ENCODE data around the gene IQSEC1.

Gene IQSEC1

DNA sequence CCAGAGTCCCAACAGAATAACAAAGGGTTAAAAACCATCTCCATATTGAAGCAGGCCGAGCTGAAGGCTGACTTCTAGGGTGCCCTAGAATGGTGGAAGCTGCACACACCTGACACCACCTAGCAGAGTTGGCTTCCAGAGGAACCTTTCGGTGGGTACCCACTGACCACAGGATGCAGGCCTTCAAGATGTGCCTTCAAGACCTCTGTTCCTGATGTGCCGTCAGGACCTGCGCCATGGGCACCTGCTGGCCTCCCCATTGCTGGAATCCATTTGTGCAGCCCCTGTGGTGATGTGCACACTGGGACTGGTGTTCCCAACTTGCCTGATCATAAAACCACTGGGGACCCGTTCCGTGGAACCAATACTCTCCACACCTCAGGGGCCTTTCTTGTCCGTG lies 196.2 kb downstream of the IQSEC1 start:
- TF ChIP-seq ZBTB7A (IDR thresholded peaks at IDR 0.05; ENCODE audit: low read depth) (no peak), EP300 (IDR thresholded peaks at IDR 0.05; ENCODE audit: borderline replicate concordance) (no peak), EGR1 (IDR thresholded peaks at IDR 0.05) (no peak), RAD21 (IDR thresholded peaks at IDR 0.05; ENCODE audit: low read depth) (no peak), FOXM1 (IDR thresholded peaks at IDR 0.05; ENCODE audit: borderline replicate concordance, low read depth) (no peak), YY1 (IDR thresholded peaks at IDR 0.05; ENCODE audit: low read depth) (no peak), TEAD4 (IDR thresholded peaks at IDR 0.05) (no peak), TAF1 (IDR thresholded peaks at IDR 0.05; ENCODE audit: low read depth) (no peak), NFIC (IDR thresholded peaks at IDR 0.05) (no peak)
- TF ChIP-seq, protein P1, sequence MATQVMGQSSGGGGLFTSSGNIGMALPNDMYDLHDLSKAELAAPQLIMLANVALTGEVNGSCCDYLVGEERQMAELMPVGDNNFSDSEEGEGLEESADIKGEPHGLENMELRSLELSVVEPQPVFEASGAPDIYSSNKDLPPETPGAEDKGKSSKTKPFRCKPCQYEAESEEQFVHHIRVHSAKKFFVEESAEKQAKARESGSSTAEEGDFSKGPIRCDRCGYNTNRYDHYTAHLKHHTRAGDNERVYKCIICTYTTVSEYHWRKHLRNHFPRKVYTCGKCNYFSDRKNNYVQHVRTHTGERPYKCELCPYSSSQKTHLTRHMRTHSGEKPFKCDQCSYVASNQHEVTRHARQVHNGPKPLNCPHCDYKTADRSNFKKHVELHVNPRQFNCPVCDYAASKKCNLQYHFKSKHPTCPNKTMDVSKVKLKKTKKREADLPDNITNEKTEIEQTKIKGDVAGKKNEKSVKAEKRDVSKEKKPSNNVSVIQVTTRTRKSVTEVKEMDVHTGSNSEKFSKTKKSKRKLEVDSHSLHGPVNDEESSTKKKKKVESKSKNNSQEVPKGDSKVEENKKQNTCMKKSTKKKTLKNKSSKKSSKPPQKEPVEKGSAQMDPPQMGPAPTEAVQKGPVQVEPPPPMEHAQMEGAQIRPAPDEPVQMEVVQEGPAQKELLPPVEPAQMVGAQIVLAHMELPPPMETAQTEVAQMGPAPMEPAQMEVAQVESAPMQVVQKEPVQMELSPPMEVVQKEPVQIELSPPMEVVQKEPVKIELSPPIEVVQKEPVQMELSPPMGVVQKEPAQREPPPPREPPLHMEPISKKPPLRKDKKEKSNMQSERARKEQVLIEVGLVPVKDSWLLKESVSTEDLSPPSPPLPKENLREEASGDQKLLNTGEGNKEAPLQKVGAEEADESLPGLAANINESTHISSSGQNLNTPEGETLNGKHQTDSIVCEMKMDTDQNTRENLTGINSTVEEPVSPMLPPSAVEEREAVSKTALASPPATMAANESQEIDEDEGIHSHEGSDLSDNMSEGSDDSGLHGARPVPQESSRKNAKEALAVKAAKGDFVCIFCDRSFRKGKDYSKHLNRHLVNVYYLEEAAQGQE (IDR thresholded peaks at IDR 0.05; ENCODE audit: low read depth), result no peak
- TF ChIP-seq, protein P2, sequence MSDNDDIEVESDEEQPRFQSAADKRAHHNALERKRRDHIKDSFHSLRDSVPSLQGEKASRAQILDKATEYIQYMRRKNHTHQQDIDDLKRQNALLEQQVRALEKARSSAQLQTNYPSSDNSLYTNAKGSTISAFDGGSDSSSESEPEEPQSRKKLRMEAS (IDR thresholded peaks at IDR 0.05), result no peak

DNA sequence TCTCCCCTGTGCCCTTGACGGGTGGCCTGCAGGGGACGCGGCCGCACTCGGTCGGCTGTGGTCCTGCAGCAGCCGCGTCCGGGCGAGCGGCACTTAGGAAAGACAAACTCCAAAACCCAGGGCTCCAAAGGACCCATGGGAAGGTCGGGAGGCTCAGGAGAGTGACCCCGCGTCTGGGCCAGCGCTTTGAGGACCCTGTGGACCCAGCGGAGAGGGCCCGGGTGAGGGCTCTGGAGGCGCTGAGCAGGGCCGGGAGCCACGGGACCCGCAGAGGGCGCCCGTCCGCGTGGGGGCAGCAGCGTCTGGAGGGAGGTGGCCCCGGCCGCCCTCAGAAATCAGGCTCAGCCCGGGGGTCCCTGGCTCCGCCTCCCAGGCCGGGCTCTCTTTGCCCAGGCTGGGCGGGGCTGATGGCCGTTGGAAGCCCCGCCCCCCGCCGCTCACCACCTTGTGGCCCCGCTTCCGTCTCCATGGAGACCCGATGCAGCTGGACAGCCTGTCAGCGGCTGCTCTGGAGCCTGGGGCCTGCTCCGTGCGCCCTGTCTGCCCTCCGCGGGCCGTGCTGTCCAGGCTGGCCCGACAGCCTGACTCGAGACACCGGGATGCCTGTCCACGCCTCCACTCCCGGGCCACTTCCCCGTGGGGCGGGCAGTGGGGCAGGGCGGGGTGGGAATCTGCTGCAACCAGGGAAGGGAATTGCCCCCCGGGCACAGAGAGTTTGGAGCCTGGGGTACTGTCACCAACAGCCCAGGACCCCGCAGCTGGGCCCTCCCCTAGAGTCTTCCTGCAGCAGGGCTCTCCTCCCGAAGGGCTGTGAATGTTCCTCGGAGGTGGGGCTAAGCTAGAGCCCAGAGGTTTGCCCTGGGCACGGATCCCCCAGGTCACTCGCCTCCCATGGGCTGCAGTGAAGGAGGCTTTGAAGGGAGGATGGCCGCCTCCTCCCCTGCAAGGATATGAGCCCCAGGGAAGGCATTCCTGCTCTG lies 197.1 kb downstream of the IQSEC1 start:
- TF ChIP-seq RAD21 (IDR thresholded peaks at IDR 0.05; ENCODE audit: low read depth) (no peak), TEAD4 (IDR thresholded peaks at IDR 0.05) (no peak), TCF12 (IDR thresholded peaks at IDR 0.05; ENCODE audit: low read depth) (no peak), CEBPB (IDR thresholded peaks at IDR 0.05) (no peak), TAF1 (IDR thresholded peaks at IDR 0.05; ENCODE audit: low read depth) (no peak), YY1 (IDR thresholded peaks at IDR 0.05; ENCODE audit: low read depth) (no peak), EP300 (IDR thresholded peaks at IDR 0.05; ENCODE audit: borderline replicate concordance) (no peak), FOXM1 (IDR thresholded peaks at IDR 0.05; ENCODE audit: borderline replicate concordance, low read depth) (no peak), CREB1 (IDR thresholded peaks at IDR 0.05; ENCODE audit: low read depth) (no peak), EGR1 (IDR thresholded peaks at IDR 0.05) (no peak), NFIC (IDR thresholded peaks at IDR 0.05) (no peak), ZBTB7A (IDR thresholded peaks at IDR 0.05; ENCODE audit: low read depth) (no peak)
- TF ChIP-seq, protein P1 (IDR thresholded peaks at IDR 0.05; ENCODE audit: low read depth), result no peak
- TF ChIP-seq, protein P2 (IDR thresholded peaks at IDR 0.05), result no peak
- TF ChIP-seq, protein P3, sequence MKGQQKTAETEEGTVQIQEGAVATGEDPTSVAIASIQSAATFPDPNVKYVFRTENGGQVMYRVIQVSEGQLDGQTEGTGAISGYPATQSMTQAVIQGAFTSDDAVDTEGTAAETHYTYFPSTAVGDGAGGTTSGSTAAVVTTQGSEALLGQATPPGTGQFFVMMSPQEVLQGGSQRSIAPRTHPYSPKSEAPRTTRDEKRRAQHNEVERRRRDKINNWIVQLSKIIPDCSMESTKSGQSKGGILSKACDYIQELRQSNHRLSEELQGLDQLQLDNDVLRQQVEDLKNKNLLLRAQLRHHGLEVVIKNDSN (IDR thresholded peaks at IDR 0.05), result no peak

DNA sequence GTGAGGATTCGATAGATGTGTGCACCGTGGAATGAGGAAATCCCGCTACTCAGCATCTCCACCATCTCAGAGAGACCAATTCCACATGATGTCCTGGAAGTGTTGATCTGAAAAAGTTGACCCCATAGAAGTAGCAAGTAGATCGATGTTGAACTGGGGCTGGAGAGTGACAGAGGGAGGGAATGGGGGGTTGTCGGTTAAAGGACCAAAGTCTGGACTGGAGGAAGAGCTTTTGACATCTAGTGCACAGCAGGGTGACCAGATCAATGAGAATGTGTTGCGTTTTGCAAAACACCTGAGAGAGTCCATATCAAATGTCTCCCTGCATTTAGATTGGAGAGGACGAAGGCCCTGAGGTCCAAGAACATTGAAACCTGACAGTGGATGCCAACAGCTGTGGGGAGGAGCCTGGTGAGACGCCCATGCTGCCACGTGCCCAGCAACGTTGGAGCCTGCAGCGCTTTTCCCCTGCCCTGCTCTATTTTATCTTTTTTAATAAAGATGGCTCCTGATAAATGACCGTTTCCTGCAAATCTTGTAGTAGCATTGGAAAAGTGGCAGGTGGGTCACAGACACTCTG lies 201.7 kb downstream of the IQSEC1 start:
- TF ChIP-seq RAD21 (IDR thresholded peaks at IDR 0.05; ENCODE audit: low read depth), result no peak
- TF ChIP-seq, protein P2 (IDR thresholded peaks at IDR 0.05), result no peak
- TF ChIP-seq EGR1 (IDR thresholded peaks at IDR 0.05), result no peak
- no peak for TF ChIP-seq TAF1 (IDR thresholded peaks at IDR 0.05; ENCODE audit: low read depth)
- TF ChIP-seq CREB1 (IDR thresholded peaks at IDR 0.05; ENCODE audit: low read depth), result no peak
- TF ChIP-seq, protein P1 (IDR thresholded peaks at IDR 0.05; ENCODE audit: low read depth), result no peak
- TF ChIP-seq EP300 (IDR thresholded peaks at IDR 0.05; ENCODE audit: borderline replicate concordance), result no peak
- TF ChIP-seq TEAD4 (IDR thresholded peaks at IDR 0.05), result no peak
- no peak for TF ChIP-seq NFIC (IDR thresholded peaks at IDR 0.05)

DNA sequence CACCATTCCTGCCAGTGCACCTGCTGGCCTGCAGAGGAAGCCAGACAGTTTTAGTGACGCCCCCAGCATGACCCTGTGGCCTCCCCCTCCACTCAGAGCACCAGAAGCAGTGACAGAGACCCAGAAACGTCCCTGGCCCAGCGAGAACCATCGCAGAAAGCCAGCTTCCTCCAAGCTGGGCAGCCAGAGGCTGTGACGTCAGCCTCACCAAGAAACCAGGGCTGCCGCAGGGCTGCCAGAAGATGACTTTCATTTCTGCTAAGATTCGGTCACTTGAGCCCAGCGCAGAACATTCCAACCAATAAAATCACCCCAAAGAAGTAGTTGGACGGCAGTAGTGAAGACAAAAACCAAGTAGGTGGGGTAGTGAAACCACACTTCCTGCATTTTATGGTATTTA lies 202.3 kb downstream of the IQSEC1 start:
- TF ChIP-seq, protein P2 (IDR thresholded peaks at IDR 0.05), result no peak
- TF ChIP-seq ZBTB7A (IDR thresholded peaks at IDR 0.05; ENCODE audit: low read depth) (no peak), YY1 (IDR thresholded peaks at IDR 0.05; ENCODE audit: low read depth) (no peak), EP300 (IDR thresholded peaks at IDR 0.05; ENCODE audit: borderline replicate concordance) (no peak), TAF1 (IDR thresholded peaks at IDR 0.05; ENCODE audit: low read depth) (no peak)
- TF ChIP-seq, protein P3 (IDR thresholded peaks at IDR 0.05), result no peak

Data from Ishikawa (cell line).